GM19463 (cell line): ENCODE measurements around the gene FMO5.
"Not testable (repeated sequence)": the region's sequence is repeated elsewhere in the genome, so short reads cannot be mapped to it uniquely, and the experiment has no call there.

ENCODE experiments used
- ATAC-seq: cut with Tn5 transposase; IDR thresholded peaks from one replicate; pipeline ENCODE4 v1.9.1; 2021; ENCODE audit warnings: mild to moderate bottlenecking, moderate library complexity; ENCODE audit not compliant: unreplicated experiment

FMO5 gene

DNA sequence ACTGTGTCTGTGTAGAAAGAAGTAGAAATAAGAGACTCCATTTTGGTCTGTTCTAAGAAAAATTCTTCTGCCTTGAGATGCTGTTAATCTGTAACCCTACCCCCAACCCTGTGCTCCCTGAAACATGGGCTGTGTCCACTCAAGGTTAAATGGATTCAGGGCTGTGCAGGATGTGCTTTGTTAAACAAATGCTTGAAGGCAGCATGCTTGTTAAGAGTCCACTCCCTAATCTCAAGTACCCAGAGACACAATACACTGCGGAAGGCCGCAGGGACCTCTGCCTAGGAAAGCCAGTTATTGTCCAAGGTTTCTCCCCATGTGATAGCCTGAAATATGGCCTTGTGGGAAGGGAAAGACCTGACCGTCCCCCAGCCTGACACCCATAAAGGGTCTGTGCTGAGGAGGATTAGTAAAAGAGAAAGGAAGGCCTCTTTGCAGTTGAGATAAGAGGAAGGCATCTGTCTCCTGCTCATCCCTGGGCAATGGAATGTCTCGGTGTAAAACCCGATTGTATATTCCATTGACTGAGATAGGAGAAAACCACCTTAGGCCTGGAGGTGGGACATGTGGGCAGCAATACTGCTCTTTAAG is 15.1 kb upstream of the FMO5 start:
- not testable (repeated sequence) for ATAC-seq

DNA sequence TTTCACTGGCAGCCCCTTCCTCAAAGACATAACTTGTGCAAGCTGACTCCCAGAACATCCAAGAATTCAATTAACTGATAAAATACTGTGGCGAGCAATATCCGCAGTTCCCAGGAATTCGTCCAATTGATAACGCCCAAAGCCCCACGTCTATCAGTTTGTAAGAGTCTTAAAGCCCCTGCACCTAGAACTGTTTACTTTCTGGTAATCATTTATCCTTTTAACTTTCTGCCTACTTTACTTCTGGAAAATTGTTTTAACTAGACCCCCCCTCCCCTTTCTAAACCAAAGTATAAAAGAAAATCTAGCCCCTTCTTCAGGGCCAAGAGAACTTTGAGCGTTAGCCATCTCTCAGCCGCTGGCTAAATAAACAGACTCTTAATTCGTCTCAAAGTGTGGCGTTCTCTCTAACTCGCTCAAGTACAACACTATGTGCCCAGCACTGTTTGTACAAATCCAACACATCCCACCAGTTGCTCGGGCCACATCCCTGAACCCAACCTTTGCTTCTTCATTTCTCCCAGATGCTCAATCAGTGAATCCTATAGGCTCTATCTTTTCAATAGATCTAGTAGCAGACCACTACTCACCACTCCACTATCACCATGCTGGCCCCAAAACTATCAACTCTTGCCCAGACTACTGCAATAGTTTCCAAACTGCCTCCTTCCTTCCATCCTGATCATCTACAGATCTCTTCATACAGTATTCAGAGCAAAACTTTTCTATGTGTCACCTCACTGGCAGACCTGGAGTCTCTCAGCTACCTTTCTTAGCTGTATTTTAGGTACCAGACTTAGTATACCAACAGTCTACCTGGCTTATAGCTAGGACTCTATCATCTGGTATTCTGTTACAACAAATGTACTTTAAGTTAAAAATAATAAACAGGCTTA is 14.0 kb upstream of the FMO5 start:
- ATAC-seq, result no peak

DNA sequence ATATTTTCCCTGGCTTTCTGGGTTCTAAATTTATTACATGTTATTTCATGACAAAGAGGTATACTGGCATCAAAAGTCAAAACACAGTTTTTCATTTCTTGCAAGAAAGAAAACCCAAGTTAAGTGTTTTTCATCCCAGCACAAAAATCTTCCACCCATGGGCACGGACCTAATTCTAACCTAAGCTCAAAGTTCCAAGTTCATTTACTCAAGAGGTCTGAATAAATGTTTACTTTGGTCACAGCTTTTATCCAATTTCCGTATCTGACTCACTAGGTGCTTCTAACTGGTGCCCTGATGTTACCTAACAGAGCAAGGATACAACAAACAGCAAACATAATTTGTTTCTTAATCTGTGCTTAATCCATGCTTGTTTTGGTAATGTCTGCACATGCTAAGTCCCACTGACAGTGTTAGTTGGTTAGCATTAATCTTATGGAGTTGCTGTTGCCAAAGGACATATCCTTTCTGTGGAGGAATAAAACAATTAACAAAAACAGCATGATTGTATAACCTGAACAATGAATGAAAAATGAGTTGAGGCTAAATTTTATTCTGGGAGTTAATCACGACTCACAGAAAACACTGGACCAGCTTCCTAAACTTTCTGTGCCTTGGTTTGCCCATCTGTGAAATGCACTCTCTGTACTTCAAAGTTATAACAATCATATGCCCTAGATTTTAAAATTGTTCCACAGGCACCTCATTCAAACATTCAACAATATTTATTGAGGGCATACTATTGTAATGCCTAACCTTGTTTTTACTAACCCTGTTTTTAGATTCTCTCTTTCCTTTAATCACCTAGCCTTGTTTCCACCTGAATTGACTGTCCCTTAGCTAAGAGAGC is 13.1 kb upstream of the FMO5 start:
- no peak for ATAC-seq

DNA sequence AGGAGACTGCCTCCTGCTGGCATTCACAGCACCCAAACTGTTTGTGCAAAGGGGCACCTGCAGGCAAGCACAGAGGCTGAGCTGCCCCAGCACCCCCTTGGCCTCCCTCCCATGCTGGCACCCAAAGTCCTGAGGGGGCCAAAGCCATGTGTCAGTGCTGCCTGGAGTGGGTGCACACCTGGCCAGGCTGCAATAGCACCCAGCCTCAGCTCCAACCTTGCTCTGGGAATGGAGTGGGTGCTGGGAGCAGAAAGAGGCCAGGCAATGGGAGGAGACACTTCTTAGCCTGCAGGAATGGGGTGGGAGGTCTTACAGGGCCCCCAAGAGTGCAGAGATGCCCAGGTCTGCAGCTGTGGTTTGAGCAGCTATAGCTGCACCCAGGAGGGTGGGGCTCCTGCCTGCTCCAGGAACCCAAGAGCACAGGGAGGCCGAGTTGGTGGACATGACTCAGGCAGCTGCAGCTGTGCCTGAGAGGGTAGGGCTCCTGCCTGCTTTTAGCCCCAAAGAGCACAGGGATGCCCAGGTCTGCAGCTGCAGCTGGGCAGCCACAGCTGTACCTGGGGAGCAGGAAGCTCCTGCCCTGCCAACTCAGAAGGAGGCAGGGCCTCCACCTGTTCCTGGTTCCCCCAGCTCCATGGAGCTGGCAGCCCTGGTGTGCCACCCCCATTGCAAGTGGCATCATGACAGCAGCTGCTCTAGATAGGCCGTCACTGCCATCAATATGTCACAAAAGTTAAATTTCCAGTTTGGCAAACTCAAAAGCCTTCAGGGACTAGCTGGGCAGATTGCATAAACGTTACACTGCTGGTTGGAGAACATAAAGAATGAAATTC is 12.0 kb upstream of the FMO5 start:
- no peak for ATAC-seq

DNA sequence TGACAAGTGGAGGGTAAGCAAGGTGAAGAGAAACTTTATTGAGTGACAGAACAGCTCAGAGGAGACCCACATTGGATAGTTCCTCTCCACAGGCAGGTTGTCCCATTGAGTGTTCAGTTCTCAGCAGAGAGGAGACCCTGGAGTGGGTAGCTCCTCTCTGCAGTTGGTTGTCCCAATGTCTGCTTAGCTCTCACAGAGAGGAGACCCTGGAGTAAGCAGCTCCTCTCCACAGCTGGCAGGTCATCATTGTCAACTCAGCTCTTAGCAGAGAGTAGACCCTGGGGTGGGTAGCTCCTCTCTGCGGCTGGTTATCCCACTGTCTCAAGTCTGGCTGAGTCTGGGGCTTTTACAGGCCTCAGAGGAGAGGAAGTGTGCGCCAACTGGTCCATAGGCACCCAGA is 11.3 kb upstream of the FMO5 start:
- no peak for ATAC-seq

DNA sequence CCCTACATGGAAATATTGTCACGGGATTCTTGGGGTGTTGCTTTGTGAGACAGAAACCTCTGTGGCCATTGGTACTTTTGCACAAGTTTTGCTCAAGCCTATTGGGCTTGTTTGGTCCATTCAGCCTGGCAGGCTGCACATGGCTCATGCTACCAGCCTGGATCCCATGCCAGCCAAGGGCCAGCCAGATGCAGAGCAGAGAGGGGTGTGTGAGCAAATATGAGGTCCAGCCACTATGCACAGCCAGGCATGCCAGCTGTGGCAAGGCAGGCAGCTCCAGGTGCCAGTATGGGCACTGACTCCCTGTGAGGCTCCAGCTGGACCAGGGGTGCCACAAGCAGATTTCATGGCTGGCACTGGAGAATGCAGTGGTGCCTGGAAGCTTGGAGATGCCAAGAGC is 10.7 kb upstream of the FMO5 start:
- ATAC-seq, result no peak

DNA sequence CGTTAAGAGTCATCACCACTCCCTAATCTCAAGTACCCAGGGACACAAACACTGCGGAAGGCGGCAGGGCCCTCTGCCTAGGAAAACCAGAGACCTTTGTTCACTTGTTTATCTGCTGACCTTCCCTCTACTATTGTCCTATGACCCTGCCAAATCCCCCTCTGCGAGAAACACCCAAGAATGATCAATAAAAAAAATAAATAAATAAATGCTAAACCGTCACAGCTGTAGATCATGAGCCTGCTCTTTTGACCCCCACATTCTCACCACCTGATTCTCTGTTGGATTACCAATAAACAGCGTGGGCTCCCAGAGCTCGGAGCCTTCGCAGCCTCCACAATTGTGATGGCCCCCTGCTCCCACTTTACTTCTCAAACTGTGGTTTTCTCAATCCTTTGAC is 8.8 kb upstream of the FMO5 start:
- not testable (repeated sequence) for ATAC-seq

DNA sequence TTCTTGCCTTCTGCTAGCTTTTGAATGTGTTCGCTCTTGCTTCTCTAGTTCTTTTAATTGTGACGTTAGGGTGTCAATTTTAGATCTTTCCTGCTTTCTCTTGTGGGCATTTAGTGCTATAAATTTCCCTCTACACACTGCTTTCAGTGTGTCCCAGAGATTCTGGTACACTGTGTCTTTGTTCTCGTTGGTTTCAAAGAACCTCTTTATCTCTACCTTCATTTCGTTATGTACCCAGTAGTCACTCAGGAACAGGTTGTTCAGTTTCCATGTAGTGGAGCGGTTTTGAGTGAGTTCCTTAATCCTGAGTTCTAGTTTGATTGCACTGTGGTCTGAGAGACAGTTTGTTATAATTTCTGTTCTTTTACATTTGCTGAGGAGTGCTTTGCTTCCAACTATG is 5.9 kb upstream of the FMO5 start:
- ATAC-seq, result not testable (repeated sequence)

DNA sequence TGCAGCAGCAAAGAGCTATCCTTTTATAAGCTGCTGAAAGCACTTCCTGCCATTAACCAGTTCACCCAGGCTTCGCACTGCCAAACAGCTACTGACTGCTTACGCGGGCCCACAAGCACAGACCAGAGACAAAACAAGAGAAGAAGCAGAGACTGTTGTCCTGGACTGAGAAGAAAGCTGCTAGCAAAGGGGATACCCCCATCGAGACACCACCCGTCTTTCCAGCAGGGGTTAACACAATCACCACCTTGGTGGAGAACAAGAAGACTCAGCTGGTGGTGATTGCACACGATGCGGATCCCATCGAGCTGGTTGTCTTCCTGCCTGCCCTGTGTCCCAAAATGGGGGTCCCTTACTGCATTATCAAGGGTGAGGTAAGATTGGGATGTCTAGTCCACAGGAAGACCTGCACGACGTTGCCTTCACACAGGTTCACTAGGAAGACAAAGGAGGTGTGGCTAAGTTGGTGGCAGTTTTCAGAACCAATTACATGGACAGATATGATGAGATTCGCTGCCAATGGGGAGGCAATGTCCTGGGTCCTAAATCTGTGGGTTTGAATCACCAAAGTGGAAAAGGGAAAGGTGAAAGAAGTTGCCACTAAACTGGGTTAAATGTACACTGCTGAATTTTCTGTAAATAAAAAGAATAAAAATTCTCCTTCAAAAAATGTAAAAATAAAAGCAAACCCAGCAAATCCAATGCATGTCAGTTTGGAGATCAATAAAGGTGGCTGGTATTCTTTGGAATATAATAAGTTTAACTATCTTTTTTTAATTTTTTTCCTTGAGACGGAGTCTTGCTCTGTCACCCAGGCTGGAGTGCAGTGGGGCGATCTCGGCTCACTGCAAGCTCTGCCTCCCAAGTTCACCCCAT is 1.2 kb downstream of the FMO5 start:
- ATAC-seq, result no peak

DNA sequence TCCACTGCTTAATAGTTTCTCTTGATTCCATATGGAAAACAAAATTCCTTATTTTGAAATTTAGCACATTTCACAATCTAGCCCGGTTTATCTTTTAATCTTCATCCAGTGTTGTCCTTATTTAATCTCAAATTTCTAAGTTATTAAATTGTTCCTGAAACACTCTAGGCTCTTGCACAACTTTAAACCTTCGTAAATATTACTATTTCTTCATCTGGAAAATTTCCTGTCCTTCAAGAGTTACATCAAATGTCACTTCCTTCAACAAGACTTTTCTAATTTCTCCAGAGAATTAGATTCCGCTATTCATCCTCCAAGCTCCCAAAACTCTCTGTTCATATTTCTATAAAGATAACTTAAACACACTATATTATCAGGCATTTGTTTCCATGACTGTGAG is 6.5 kb downstream of the FMO5 start:
- no peak for ATAC-seq

DNA sequence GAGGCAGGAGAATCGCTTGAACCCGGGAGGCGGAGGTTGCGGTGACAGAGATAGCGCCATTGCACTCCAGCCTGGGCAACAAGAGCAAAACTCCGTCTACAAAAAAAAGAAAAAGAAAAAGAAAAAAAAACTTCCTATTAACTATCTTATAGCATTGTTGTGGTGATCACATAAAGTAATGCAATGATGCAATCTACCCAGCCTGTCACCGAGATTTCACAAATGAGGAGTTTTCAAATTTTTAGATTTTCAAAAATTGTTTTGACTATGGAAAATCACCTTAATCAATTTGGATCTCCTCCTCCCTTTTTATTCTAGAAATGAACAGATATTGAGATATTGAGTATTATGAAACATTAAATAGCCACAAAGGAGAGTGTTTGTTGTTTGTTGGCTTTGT is 8.0 kb downstream of the FMO5 start:
- ATAC-seq, result no peak

DNA sequence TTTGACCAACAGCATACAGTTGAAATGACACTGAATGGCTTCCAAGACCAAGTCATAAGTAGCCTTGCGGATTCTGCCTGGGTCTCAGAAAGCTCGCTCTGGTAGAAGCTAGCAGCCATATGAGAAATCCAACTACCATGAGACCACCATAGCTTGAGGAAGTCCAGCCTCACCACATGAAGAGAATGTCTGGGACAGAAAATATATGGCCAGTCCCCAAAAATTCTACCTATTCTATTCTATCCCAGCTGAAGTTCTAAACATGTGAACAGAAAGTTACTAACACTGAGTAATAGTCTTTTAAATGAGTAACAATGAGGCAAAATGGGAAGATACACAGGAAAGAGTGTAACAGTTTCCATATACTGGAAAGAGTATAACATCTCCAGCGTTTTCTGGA is 9.0 kb downstream of the FMO5 start:
- ATAC-seq, result no peak

DNA sequence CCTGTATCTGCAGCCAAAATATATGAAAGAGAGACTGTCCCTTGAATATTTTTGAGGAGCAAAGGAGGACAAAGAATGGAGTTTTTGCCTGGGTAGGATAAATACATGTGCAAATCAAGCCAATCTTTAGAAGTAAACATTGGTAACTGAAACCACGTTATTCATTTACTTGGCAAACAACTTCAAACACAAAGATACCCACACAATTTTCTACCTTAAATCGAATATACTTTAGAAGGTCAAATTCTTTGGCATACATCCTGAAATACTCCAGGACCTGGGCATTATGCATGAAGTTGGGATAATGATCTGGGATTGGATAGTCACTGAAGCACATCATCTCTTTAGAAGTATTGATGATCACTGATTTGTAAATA is 9.6 kb downstream of the FMO5 start:
- ATAC-seq, result no peak

DNA sequence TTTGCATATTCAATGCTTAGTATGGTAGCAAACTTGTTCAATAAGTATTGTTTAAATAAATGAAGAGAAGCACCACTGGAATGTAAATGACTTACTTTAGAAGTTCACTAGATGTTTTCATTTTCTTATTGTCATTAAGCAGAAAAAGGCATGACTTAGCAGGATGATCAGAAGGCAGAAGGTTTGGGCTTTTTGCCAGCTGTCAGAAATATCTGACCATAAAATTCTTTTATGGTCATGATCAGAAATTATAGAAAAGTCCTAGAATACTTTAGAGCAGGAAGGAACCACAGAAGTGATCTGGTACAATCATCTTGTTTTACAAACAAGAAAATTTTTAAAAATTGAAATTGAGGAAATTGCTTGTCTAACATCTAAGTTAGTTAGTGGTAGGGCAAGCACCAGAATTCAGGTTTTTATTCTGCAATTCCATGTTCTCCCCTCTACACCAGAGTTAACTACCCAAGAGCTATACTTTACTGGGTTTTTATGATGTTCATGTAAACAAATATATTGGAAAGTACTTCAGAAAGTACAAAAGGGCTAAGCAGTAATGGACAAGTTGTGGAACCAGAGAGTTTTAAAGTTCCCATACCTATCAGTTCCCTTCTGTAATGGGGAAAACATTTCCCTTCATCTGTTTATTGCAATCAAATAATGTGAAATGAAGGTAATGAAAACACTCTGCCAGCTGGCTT is 10.1 kb downstream of the FMO5 start:
- no peak for ATAC-seq

DNA sequence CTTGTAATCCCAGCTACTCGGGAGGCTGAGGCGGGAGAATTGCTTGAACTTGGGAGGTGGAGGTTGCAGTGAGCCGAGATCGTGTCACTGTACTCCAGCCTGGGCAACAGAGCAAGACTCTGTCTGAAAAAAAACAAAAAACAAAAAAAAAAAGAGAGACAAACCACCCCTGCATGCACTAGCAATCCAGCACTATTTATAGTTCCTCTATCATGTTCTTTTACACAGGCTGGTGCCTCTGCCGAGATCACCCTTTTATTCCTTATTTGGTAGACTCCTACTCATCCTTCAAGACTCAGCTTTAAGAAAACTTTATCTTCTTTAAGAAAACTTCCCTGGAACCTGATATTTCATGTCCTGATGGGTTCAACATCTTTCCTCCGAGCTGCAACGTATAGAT is 10.8 kb downstream of the FMO5 start:
- ATAC-seq, result no peak

DNA sequence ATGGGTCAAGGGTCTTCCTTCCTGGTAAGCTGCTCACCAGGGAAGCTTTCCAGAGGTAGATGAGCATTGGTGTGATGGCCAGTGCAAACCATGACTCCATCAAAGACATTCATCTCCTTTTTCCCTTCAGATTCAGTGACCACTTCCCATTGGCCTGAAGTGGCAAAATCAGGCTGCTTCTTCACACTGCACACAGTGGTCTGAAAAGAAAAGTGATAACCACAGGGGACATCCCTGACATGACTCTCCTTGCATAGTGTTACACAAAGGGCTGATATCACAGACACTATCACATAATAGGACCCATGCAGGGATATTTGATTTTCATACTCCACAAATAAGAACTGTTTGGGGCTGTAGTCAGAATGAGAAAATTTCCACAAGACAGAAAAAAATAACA is 11.9 kb downstream of the FMO5 start:
- no peak for ATAC-seq

DNA sequence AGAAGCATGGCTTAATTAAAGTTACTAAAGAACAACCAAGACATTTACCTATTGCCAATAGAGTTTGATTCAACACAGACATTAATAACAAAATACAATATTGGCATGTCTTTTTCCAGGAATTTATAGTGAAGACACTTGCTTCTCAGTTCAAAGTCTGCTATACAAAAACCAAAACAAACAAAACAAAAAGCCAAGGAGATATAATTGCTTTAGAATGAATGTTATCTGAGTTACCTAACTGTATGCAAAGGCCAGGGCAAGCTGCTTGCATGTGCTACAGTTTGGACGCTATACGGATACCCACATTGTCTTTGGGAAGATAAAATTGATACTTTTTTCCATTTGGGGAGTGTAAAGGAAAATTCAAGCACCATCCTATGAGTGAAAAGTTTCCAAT is 13.6 kb downstream of the FMO5 start:
- ATAC-seq, result no peak

DNA sequence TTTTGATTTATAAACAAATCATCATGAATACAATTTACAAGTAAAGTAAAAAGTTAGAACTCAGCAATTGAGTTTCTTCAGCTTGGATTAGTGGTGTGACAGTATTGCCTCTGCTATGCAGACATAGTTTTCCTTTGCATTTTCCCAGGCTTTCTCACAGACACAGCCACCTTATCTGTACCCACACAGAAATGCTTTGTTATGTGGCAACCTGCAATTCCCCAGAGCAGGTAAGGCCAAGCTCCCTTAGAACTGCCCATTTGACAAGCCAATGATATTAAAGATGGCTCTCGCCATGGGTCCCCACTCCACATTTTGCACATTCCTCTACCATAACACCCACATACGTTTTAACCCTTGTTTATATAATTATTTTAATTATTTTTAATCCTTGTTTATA is 14.2 kb downstream of the FMO5 start:
- ATAC-seq, result no peak
